K562 (cell line): ENCODE results near the gene VPS37D. TPM values are rescaled to one million over a fixed set of nuclear protein-coding genes. Genes with fewer than 3 reads are reported as not detected.

Source experiments
- ATAC-seq: fragments of 200-7000 bp; cut with Tn5 transposase; 3 replicates; pipeline ENCODE4 v1.9.1; 2020; ENCODE audit warnings: moderate library complexity
- BruUV-seq: library from RNA; stranded (reverse); fragments of 400-500 nt; replicated peaks from 2 replicates; lab custom pipeline; 2021; lab: Mats Ljungman, UMichigan
- CTCF ChIA-PET: fragments of 300-600 bp; formaldehyde crosslinking; extraction: SDS; loops from one replicate; lab custom pipeline; 2021; ENCODE audit warnings: low intra/inter-chr PET ratio; lab: Yijun Ruan, JAX
- POLR2A ChIA-PET: fragments of 300-600, 350-650 bp; sonication (Branson Sonifier 250); formaldehyde crosslinking; extraction: SDS; loops from one replicate; lab custom pipeline; 2021; ENCODE audit warnings: antibody characterized with exemption, inconsistent platforms; lab: Yijun Ruan, JAX
- DNase-seq, 4 experiments: peaks; one replicate each; pipeline versions ENCODE4 v3.0.0 to v3.0.0-alpha.2; 2011 to 2018; ENCODE audit warnings: low spot score in 3 of 4, mixed read lengths in 3 of 4; ENCODE audit errors: extremely low read depth in 1 of 4
- FAIRE-seq: peaks from 2 replicates; lab custom pipeline; 2011; peaks lifted over from hg19 to GRCh38; lab: Jason Lieb, UNC
- H2AFZ ChIP-seq: 2 replicates; pipeline ENCODE4 v1.6.0; 2011; ENCODE audit warnings: low read depth, low read length, control low read depth, inconsistent platforms
- H3K27ac ChIP-seq: fragments of 200-600 bp; 3 replicates; pipeline ENCODE4 v1.8.0; 2011; ENCODE audit warnings: low read depth, mild to moderate bottlenecking, control low read depth, inconsistent platforms, low read length, moderate library complexity, mixed read lengths; ENCODE audit errors: extremely low read depth
- H3K27me3 ChIP-seq, 2 experiments: fragments of 300-600 bp in 1 of 2; 2 replicates in 1 of 2; 3 replicates in 1 of 2; pipeline versions ENCODE4 v1.6.0 to v1.8.0; 2011; ENCODE audit warnings: inconsistent platforms in 2 of 2, low read length in 2 of 2, mild to moderate bottlenecking in 1 of 2, mixed read lengths in 1 of 2, moderate library complexity in 1 of 2; ENCODE audit not compliant: control insufficient read depth in 2 of 2, insufficient read depth in 2 of 2
- H3K36me3 ChIP-seq: fragments of 300-600 bp; 3 replicates; pipeline ENCODE4 v1.8.0; 2011; ENCODE audit warnings: mild to moderate bottlenecking, low read length, inconsistent platforms; ENCODE audit not compliant: control insufficient read depth, insufficient read depth
- H3K4me1 ChIP-seq, 2 experiments: fragments of 200-600 bp in 1 of 2; replicated peaks in 1 of 2; 2 replicates in 1 of 2; 3 replicates in 1 of 2; pipeline versions ENCODE4 v1.5.1 to v1.8.0; 2011; ENCODE audit warnings: inconsistent platforms in 2 of 2, low read length in 2 of 2, mild to moderate bottlenecking in 1 of 2, mixed read lengths in 1 of 2, moderate library complexity in 1 of 2; ENCODE audit not compliant: control insufficient read depth in 2 of 2, insufficient read depth in 2 of 2
- H3K4me2 ChIP-seq: 2 replicates; pipeline ENCODE4 v1.6.1; 2011; ENCODE audit warnings: low read length, control low read depth, inconsistent platforms, mixed read lengths; ENCODE audit not compliant: insufficient read depth
- H3K4me3 ChIP-seq: fragments of 200-600 bp; sonication (generic), shearing (Covaris generic); 2 replicates; pipeline ENCODE4 v1.5.1; 2016; ENCODE audit warnings: control low read depth, inconsistent platforms
- H3K79me2 ChIP-seq: fragments of 200-600 bp; 3 replicates; pipeline ENCODE4 v1.8.0; 2011; ENCODE audit warnings: low read length, inconsistent platforms; ENCODE audit not compliant: control insufficient read depth, insufficient read depth
- H3K9ac ChIP-seq, 2 experiments: 2 replicates each; pipeline versions ENCODE4 v1.6.0 to v1.6.1; 2011; ENCODE audit warnings: low read depth in 2 of 2, low read length in 2 of 2, control low read depth in 1 of 2, inconsistent platforms in 1 of 2, mild to moderate bottlenecking in 1 of 2, mixed read lengths in 1 of 2; ENCODE audit not compliant: insufficient read depth in 1 of 2
- H3K9me1 ChIP-seq: one replicate; pipeline ENCODE4 v1.6.0; 2011; ENCODE audit warnings: inconsistent platforms, mild to moderate bottlenecking, low read length, moderate library complexity; ENCODE audit not compliant: control insufficient read depth, insufficient read depth
- H3K9me3 ChIP-seq: replicated peaks from 2 replicates; pipeline ENCODE4 v1.5.1; 2011; ENCODE audit warnings: low read depth, low read length, inconsistent platforms; ENCODE audit not compliant: control insufficient read depth, insufficient read depth
- H4K20me1 ChIP-seq: replicated peaks from 2 replicates; pipeline ENCODE4 v1.6.1; 2011; ENCODE audit warnings: low read length, inconsistent platforms, mixed read lengths; ENCODE audit not compliant: control insufficient read depth, insufficient read depth
- BACH1 ChIP-seq: fragments of 200-800 bp; sonication (Bioruptor generic); IDR thresholded peaks from 2 replicates; pipeline ENCODE4 v1.6.1; 2016; ENCODE audit warnings: missing genetic modification characterization, missing compliant biosample characterization
- BCL6 ChIP-seq: fragments of 250-450 bp; sonication (Bioruptor Pico); IDR thresholded peaks from 2 replicates; pipeline ENCODE4 v1.4.0; 2020
- CREM ChIP-seq: IDR thresholded peaks from 2 replicates; pipeline ENCODE4 v1.6.1; 2014; ENCODE audit warnings: antibody characterized with exemption, low read depth
- DPF2 ChIP-seq: fragments of 450-650 bp; IDR thresholded peaks from 2 replicates; pipeline ENCODE4 v1.6.1; 2016
- E2F3 ChIP-seq: fragments of 250-450 bp; sonication (Bioruptor Pico); IDR thresholded peaks from 2 replicates; pipeline ENCODE4 v1.4.0; 2020; ENCODE audit warnings: mild to moderate bottlenecking
- FOSL1 ChIP-seq: fragments of 200-800 bp; sonication (Bioruptor generic); conservative IDR thresholded peaks from 2 replicates; pipeline ENCODE4 v1.6.1; 2016; ENCODE audit warnings: missing genetic modification characterization, missing compliant biosample characterization
- KDM1A ChIP-seq, 2 experiments: fragments of 450-650 bp; IDR thresholded peaks; 2 replicates each; pipeline ENCODE4 v1.6.1; 2016; ENCODE audit warnings: mild to moderate bottlenecking in 2 of 2
- NFIX ChIP-seq: fragments of 250-450 bp; sonication (Bioruptor Pico); IDR thresholded peaks from 2 replicates; pipeline ENCODE4 v1.4.0; 2020; ENCODE audit warnings: low read depth, mild to moderate bottlenecking, moderate library complexity
- NR0B1 ChIP-seq: fragments of 450-650 bp; IDR thresholded peaks from one replicate; pipeline ENCODE4 v1.6.1; 2018; ENCODE audit warnings: mild to moderate bottlenecking, moderate library complexity; ENCODE audit not compliant: partially characterized antibody
- SNIP1 ChIP-seq: fragments of 450-650 bp; IDR thresholded peaks from 2 replicates; pipeline ENCODE4 v1.7.1; 2017; ENCODE audit warnings: low read depth, mild to moderate bottlenecking
- SPI1 ChIP-seq: IDR thresholded peaks from 2 replicates; pipeline ENCODE4 v1.6.1; 2011; ENCODE audit warnings: low read depth, low read length, control low read depth, borderline replicate concordance
- ZNF184 ChIP-seq: sonication (generic); formaldehyde crosslinking; IDR thresholded peaks from 2 replicates; pipeline ENCODE4 v1.5.0; 2020; ENCODE audit warnings: missing genetic modification reagents
- ZNF518B ChIP-seq: fragments of 250-450 bp; sonication (Bioruptor Pico); IDR thresholded peaks from 2 replicates; pipeline ENCODE4 v1.5.0; 2021; ENCODE audit warnings: mild to moderate bottlenecking, moderate library complexity
- ZNF717 ChIP-seq: fragments of 250-450 bp; sonication (Bioruptor Pico); IDR thresholded peaks from 2 replicates; pipeline ENCODE4 v1.5.0; 2021
- WGBS: fragments of 100-300 bp; shearing (Covaris generic); methylation state at CpG from one replicate; pipeline ENCODE4 v1.1.6; 2016; ENCODE audit warnings: low coverage, mixed read lengths; ENCODE audit not compliant: insufficient coverage; ENCODE audit errors: missing lambda C conversion rate; 5-methylcytosine and 5-hydroxymethylcytosine counted together
- in situ Hi-C: fragments of 300-500 bp; cut with MboI; formaldehyde crosslinking; loops from 4 replicates; pipeline ENCODE4 v1.15.0; 2018; ENCODE audit warnings: inconsistent platforms, mixed read lengths
- intact Hi-C: fragments of 100-400 bp; cut with micrococcal nuclease; formaldehyde crosslinking; loops from 2 replicates; pipeline ENCODE4 v1.14.2; 2022
- polyA plus RNA-seq, 8 experiments: library from polyadenylated mRNA; depleted of rRNA in 4 of 8; stranded (reverse) in 5 of 8; unstranded in 3 of 8; fragments of >200 nt; fragmentation: Nextera tagmentation in 2 of 8; fragmentation: Illumina TruSeq in 1 of 8; extraction: Ambion mirVana in 2 of 8; extraction: Trizol in 1 of 8; gene quantifications; 2 replicates each; pipeline versions ENCODE4 v1.2.1 to v1.2.3, GENCODE V29; 2011 to 2014; ENCODE audit warnings: inconsistent platforms in 1 of 8, missing spikeins in 1 of 8
- total RNA-seq, 7 experiments: library from RNA; depleted of rRNA in 6 of 7; stranded (reverse); fragments of >200 nt in 6 of 7; fragmentation: Illumina TruSeq in 2 of 7; extraction: Trizol in 2 of 7; gene quantifications; 2 replicates each; pipeline versions ENCODE4 v1.2.1 to v1.2.3, GENCODE V29; 2011 to 2021; ENCODE audit warnings: low replicate concordance in 1 of 7
- TF ChIP-seq, protein P1 (sequence below): sonication (generic); formaldehyde crosslinking; IDR thresholded peaks from 2 replicates; pipeline ENCODE4 v1.8.0; 2022; ENCODE audit warnings: mild to moderate bottlenecking, missing genetic modification reagents

The VPS37D gene
- total and polyA plus RNA-seq, 9 of the 15 experiments (the other 6 are each of a cell fraction or from before 2014, with no cell fraction given) = 0.25 to 2.3 (median 1.0) TPM; not detected in 3

GRCh38 chr7:73706126-73707044 is 38.8 kb downstream of the VPS37D start:
- Histone ChIP-seq H3K9ac (peak overlapping the region in 1 of 2 experiments; percentile 72; a peak in 2 of 4 replicates), H3K36me3 (peaks cover 16% of the 10 kb centered on the region; the same call in 2 of the 3 replicates), H3K27me3 (no peaks in the 10 kb centered on the region; a peak in 1 of 5 replicates), H3K4me1 (peaks cover 20 to 65% of the 10 kb centered on the region in 2 experiments; a peak in 4 of 5 replicates), H3K4me2 (peak overlapping the region; percentile 3; the same call in 1 of the 2 replicates), H3K9me3 (no peaks in the 10 kb centered on the region), H3K79me2 (no peaks in the 10 kb centered on the region), H3K27ac (peak overlapping the region; percentile 47; the same call in 1 of the 3 replicates), H3K9me1 (no peaks in the 10 kb centered on the region), H2AFZ (no peak overlapping the region), H3K4me3 (no peak overlapping the region), H4K20me1 (peaks cover 27% of the 10 kb centered on the region)
- intact Hi-C loops = no loop called here
- ATAC-seq = peak; percentile 57
- no TSS peak for BruUV-seq
- in situ Hi-C loops = no loop called here
- 39% methylated on average over 25 of the region's 25 CpGs for WGBS
- DNase-seq = peak in 3 of 4 experiments; percentile 54 to 73 (median 63)
- FAIRE-seq = peak; percentile 86
- CTCF ChIA-PET = no interaction called here
- POLR2A ChIA-PET = interaction anchor here (0.6 to 3.3 kb wide), 6 partner anchors 9 to 129 kb away, joined by 3 to 16 read pairs (median 6); partner anchors contain the start of genes BUD23 and DNAJC30
- no peak for TF ChIP-seq BACH1 (tag)
- TF ChIP-seq, protein P1, sequence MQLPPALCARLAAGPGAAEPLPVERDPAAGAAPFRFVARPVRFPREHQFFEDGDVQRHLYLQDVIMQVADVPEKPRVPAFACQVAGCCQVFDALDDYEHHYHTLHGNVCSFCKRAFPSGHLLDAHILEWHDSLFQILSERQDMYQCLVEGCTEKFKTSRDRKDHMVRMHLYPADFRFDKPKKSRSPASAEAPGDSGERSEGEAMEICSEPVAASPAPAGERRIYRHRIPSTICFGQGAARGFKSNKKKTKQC (CRISPR knock-in tag) = peak; percentile 42; the same call in 1 of the 2 replicates
- TF ChIP-seq E2F3 = no peak
- TF ChIP-seq NR0B1 = no peak
- TF ChIP-seq SNIP1 = no peak
- peak in 1 of 2 experiments; percentile 38; a peak in 1 of 4 replicates for TF ChIP-seq KDM1A (IDR thresholded peaks at IDR 0.05)
- no peak for TF ChIP-seq ZNF518B (CRISPR knock-in tag)
- peak; percentile 45; the same call in 1 of the 2 replicates for TF ChIP-seq CREM
- no peak for TF ChIP-seq ZNF184 (CRISPR knock-in tag)
- peak; percentile 95 for TF ChIP-seq FOSL1 (tag)
- no peak for TF ChIP-seq SPI1
- no peak for TF ChIP-seq NFIX (CRISPR knock-in tag)
- peak; percentile 88 for TF ChIP-seq DPF2
- TF ChIP-seq ZNF717 (CRISPR knock-in tag) = no peak
- TF ChIP-seq BCL6 (CRISPR knock-in tag) = no peak
